ENCODE data around the gene PRR5L.
A peak's percentile ranks its signal among the peaks of the same experiment; 100 is the strongest.

The PRR5L gene

DNA sequence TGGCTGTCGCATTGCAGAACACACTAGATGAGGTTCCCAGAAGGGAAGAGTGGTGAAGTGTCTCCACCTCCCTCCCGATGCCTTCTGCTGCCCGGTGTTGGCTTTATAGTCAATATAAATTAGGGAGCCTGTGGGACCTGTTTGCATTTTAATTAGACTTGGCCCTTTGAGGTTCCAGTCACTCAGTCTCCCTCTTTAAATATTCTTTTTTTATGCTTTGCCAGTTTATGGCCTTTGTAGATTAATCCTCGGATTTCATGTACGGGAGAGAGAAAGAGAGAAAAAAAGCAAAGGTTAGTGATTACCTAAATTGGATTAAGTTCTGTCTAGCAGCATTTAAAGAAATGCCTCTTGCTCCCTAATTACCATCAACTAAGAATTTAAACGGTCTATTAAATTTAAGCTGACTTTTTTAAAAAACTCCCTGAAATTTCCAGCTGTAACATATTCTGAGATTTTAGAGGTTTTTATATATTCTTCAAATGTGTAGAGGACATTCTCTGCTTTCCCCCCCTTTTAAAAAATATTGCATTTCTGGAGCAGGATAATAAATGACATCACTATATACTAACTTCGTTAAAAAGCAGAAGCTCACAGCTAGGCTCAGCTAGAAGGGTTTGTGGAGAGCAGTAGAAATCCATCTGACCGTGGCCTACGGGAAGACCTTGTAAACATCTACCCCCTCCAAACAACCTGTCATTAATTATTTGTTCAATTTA lies 84.4 kb downstream of the PRR5L start:
- DNase-seq: no peak

DNA sequence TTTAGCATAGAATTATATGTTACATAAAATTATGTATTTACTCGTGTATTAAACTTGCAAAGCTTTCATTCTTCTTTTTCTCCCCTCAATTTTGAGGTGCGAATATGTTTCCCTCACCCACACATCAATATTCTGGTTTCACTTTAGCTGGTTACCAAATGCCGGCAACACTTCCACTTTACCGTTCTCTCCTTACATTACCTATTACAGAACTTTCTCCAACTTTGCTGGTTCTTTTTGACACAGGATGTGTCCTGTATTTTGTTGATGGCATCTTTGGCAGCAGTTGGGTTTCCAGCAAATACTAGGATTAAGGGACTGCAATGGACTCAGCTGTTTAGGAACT lies 84.9 kb downstream of the PRR5L start:
- no peak for DNase-seq

DNA sequence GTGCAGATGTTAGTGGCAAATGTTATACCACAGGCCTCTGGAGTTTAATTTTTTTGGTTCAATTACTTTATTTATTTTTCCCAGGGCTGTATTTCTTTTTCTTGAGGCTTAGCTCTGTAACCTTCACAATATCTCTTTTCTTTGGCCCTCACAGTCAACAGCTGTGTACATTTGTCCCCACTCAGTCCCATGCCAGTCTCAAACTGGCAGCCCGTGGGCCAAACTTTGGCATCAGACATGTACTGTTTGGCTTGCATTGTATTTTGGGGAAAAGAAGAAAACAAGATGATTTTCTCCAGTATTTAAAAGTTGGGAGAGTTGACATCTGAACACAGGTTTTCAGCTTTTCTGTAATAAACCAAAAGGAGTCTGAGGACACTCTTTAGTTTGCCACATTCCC lies 87.1 kb downstream of the PRR5L start:
- no peak for DNase-seq

DNA sequence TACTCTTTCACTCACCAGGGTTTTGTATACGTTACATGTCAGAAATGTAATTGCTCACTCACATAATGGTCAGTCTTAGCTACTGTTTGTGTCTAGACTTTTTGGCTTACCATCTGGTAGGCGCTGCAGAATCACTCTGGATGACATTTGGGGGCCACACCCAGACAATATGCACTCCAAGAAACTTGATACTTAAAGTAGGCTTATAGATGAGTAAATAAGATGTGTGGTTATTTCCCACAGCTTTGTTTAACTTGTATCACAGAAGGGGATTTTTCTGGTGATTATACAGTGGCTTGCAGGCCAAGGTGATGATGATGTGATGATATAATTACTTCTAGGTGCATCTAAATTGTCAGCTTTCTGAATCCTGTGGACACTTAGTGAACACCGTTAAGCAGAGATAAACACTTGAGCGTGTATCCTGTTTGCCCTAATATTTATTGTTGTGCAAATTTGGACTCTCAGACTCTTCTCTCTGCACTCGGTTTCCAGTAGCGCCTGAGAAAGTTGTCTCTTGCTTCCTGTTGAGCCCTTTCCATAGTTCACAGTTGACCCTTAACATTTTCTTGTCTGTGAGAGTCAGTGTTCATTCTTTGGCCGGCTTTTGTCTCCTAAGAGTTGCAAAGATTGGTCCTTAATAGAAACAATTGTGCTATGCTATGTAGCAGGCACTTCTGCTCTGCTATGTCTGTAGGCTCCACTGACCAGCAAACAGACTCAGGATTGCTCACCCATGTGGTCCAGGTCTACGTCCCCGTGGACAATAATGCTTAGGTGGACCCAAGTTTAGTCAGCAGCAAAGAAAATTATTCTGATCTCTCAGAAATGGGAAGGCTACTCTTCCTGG lies 89.3 kb downstream of the PRR5L start:
- DNase-seq: no peak

DNA sequence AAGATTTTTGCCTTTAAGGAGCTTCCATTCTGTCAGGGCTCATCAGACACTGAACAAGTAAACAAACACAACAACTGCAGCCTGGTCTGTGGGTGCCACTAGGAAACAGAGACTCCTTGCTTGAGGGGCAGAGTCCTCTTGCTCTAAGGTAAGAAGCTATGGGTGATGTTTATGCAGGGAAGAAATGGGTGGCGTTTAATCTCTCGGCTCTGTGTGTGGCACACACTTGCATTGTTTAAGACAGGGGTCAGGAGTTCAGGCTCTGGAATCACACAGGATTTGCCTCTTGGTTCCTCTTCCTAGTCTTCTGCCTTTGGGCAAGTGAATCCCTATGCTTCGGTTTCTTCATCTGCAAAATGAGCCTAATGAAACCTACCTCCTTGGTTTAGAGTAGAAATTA lies 90.3 kb downstream of the PRR5L start:
- no peak for DNase-seq

DNA sequence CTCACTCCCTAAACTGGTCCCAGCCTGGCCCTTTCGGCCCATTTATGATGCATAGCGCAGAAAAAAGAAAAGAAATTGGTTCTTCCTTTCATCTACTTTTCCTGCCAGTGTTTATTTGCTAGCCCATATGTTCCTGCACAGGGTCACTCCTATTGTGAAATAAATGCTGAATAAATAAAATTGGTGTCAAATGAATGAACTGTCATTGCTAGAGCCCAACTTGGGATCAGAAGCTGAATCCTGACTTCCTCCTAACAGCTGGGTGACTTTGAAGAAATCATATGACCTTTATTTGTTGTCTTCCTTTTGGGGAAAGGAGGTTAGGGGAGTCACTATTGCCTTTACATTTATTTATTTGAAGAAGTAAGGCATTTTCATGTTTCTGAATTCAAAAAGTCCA lies 92.0 kb downstream of the PRR5L start:
- DNase-seq: no peak

DNA sequence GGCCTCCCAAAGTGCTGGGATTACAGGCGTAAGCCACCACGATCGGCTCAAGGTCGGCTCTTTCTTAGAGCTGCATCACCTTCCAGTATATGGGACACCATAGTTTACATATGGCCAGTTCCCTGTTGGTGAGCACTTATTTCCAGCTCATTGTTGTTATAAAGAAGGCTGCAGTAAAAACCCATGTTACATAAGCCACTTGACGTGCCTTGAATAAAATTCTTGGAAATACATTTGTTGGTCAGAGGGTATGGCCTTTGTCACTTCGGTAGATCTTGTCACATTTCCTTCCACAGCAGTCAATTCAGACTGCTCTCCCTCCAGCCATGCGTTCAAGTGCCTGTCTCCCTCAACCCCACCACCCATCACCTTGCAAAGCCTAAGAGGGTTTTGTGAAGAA lies 92.9 kb downstream of the PRR5L start:
- DNase-seq: no peak

DNA sequence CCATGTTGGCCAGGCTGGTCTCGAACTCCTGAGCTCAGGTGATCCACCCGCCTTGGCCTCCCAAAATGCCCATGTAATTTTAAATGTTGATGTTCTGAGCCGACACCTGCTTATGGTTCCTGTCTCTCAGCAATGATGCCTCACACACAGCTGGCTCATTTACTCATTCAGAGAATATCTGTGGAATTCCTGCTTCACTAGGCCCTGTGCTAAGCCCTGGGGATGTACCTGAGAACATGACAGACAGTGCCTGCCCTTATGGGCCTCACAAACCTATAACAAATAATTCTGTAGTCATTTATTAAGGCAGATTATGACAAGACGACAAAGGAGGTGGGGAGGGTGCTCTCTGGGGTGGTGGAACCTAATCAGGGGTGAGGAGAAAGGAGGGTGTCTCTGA lies 93.7 kb downstream of the PRR5L start:
- no peak for DNase-seq

DNA sequence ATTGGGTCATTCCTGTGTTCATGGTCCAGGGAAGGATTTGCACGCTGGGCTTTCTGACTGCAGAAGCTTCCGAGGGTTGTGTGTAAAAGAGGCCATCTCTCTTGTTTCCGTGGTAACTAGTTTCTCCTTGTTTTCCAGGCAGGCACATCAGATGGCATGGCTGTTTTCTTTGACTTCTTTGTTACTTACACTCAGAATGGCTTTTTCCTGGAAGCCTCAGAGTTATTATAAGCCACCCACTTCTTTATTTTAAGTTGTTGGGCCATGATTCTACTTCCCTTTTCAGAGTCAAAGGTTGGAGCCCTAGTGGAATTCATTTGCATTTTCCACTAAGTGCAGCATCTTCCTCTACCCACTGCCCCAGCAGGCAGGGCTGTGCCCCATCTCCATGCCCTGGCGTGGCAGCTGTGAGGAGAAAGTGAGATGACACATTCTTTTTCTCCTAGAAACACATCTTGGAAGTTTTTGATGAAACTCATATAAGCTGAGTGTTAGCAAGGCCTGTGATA lies 94.9 kb downstream of the PRR5L start:
- DNase-seq: no peak

DNA sequence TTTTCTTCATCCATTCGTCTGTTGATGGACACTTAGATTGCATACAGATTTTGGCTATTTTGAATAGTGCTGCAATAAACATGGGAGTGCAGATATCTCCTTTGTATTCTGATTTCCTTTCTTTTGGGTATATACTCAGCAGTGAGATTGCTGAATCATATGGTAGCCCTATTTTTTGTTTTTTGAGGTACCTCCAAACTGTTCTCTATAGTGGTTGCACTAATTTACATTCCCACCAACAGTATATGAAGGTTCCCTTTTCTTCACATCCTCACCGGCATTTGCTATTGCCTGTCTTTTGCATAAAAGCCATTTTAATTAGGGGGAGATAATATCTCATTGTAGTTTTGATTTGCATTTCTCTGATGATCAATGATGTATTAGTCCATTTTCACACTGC lies 96.1 kb downstream of the PRR5L start:
- DNase-seq: peak; percentile 8 to 21

DNA sequence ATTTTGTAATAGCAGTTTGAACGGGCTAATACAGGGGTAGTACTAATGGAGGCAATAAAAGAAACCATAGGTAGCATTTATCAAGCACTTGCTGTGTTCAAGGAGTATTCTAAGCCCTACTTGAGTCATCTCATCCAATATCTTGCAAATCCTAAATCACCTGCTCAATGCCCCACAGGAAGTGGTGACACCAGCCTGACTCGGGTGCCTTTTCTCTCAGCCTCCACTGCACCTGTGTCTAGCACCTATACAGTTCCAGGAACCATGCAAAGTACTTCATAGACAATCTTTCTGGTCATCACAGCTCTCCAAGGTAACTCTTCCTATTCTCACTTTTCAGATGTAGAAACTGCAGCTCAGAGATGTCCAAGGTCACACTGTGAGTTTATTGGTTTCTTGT lies 98.0 kb downstream of the PRR5L start:
- no peak for DNase-seq

DNA sequence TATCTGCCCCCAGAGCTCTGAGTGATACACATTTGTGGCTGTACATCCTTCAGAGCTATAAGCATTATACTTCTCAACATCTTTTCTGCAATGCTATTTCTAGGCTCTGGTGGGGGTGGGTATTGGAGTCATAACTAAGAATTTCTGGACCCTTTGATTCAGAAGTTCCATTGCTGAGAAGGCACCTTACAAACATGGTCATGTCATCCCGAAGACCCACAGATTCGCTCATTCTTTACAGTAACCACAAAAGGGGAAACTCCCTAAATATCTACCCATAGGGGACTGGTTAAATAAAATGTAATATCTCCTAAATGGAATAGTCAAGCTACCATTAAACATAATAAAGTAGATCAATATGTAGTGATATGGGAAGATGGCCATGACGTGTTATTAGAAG lies 98.8 kb downstream of the PRR5L start:
- DNase-seq: no peak

DNA sequence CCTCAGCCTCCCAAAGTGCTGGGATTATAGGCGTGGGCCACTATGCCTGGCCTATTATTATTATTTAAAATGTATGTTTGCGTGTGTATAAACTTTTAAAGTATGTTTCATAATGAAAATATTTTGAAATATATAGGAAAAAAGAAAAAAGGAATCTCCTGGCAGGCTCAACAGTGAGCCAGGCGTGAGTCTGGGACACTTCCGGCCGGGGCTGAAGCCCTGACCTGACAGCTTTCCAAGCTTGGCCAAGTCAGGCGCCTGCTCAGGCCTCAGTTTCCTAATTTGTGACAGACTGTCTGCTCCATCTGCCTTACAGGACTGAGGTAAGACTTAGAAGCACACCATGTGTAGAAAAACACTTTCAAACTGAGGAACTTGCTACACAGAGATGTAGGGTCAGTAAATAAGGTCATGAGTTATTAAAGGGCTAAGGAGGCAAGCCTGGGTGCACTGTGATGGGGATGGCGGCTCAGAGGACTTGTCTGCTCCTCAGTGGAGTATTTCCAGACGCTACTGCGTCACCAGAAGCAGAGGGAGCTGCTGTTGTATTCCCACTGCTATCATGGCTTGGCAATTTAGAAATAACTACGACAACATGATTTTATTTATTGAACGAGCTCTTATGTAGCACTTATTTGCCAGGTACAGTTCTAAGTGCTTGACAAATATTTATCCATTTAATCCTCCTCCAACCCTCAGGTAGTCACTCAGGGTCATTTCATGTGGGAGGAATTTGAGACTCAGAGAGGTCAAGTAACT lies 100.1 kb downstream of the PRR5L start:
- DNase-seq: no peak

DNA sequence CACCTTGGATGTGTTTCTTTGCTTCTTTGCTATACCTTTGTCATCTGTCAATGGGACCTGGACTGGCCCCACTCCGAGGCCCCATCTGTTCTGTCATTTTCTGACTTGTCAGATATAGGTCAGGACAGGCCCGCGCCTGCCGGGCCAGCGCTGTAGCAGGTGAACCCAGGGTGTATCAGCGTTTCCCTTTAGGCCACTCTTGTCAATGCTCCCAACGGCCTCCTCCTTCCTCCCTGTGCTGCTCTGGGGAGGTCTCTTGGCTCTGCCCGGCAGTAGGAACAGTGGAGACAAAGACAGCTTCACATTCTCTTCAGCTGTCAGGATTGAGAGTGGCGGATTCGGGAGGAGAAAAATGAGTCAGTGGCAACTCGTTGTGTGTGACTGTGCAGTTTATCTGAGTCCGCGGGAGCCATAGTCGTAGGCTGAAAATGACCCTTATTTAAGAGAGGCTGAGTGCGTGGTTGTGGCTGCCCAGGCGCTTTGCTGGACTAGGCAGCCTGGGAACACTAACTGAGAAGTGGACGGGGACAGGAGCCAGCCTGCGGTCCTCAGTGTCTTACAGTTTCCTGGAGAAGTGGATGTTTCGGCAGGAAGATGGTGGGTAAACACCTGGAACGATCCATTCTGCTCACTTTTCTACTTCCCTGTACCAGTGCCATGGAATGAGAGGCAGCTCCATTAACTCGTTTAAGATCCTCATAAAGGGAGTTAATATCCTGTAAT lies 102.3 kb downstream of the PRR5L start:
- no peak for DNase-seq

DNA sequence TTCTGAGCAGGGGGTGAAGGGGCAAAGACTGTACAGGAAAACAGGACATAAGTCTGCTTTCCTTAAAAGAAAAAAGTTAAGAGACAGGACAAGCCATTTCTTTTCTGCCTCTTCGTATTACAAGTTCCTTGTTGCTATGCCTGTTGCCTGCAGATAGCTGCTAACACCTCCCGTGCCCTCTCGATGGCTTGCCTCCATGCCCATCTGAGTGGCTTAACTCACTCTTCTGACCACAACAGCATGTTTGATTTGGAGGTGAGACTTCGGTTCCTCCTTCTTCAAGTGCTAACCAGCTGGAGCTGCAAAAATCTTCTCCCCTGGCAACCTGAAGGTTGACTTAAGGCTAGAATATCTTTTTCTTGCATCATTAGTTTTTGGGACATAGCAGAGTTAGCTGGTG lies 103.1 kb downstream of the PRR5L start:
- DNase-seq: no peak

DNA sequence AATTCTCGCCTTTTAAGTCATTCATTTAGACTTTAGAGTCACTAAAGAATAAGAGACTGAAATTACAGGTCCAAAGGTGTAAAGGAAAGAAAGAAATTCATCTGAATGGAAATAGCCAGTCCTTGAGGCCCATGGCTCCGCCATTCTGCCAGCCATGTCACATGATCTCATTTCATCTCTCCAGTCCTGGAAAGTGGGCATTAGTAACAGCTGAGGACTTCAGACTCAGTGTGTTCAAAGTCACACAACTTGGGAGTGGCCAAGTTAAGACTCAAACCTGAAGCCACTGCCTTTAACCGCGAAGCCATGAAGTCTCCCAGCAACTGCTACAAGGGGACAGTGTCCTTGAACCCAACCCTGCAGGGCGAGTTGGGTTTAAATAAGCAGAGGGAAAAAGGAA lies 103.7 kb downstream of the PRR5L start:
- DNase-seq: no peak

DNA sequence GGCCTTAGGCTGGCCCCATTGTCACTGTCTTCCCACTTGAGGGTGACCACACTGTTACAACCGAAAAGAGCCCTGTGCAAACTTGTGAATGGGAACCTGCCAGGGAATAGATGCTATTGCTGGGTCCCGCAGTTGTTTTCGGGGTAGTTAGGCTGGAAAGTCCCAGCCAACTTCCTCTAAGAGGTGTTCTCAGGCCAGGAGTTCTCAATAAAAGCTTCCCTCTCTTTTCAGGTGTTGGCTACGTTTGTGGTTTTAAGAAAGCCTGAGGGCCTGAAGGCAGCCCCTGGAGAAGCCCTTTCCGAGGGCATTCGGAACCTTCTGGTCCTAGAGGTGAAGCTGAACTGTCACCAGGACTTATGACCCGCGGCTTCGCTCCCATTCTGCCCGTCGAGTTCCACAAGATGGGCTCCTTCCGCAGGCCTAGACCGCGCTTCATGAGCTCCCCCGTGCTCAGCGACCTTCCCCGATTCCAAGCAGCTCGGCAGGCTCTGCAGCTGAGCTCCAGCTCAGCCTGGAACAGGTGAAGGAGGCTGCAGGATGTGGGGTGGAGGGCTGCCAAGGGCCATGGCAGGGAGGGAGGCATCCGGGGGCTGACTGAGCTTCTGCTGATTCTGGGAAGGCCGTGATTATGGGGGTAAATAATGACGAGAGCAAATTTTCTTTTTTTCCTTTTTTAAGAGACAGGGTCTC lies 104.8 kb downstream of the PRR5L start:
- no peak for DNase-seq

DNA sequence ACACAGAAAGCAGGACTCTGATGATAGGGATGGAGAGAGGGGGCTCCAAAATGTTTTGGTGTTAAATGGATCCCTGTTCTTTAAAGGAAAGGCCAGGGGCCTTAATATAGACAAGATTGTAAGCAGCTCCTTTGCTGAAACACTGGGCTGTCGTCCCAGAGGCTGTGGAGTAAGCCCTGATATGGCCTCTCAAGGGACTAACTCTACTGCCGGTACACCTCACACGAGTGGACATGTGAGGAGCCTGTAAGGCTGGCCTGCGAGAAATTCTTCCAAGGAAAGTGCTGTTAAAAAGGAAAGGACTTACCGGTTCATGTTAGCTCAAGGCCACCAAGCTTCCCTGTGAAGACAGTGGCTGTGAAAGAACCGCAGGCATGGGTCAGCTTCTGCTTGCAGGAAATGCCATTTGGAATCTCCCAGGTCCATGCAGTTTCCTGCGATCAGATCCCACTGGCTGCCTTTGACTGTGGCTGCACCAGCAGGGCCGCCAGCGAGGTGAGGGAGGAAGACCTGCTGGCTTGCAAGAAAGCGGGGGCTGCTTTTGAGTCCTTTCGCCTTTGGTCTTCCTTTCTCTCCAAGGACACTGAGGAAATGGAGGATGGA lies 106.6 kb downstream of the PRR5L start:
- DNase-seq: no peak

DNA sequence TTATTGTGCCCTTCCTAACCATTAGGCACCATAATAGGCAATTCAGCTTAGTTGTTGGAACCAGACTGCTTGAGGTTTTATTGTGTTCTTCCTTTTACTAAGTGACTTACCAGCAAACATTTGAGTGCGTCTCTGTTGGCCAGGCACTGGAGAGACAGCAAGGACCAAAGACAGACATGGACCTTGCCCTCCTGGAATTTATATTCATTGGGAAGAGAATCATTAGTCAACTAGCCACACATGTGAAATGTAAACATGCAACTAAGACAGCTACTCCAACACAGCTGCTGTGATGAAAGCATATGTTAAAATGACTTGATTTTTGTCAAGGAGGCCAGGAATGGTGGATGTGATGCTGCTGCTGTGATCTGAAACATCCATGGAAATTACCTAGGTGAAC lies 107.6 kb downstream of the PRR5L start:
- no peak for DNase-seq

DNA sequence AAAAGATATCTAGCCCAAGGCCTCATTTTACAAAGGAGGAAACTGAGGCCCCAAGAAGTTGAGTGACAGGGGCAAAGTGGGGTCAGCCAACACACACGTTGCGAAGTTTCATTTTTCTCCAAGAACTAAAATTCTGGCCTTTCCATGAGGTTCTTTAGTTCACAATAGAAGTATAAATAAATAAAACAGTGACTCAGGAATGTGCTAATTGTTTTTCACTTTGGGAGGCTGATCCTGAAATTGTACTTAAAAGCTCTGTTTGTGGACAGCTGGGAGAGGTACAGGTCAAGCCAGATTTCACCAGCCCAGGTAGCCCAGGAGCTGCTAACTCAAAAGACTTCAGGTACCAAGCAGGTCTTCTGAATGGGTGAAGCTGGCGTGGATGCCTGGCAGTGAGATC lies 108.7 kb downstream of the PRR5L start:
- DNase-seq: no peak

DNA sequence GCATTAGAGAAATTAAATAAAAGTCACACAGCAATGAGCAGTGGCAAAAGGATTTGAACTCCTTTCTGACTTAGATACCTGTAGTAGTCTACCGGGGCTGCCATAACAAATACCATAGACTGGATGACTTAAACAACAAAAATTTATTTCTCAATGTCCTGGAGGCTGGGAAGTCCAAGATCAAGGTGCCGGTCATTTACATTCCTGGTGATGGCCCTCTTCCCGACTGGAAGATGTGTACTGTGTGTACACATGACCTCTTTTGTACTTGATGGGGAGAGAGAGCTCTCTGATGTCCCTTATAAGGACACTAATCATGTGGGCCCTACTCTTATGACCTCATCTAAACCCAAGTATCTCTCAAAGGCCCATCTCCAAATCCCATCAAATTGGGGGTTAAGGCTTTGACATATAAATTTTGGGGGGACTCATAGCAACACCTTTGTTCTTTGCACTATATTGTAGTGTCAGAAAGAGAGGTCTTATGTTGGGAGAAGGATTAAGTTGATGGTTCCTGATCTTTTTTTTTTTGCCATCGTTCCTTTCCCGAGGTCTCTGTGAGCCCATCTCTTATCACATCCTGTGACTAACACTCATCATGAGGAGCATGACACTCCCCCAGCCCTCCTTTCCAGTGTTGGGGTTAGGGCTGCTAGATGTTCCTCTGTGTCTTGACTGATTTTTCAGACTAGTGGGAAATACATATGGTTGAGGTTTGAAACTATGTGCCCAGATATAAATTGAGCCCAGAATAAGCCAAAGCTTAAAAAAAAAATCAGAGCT lies 109.7 kb downstream of the PRR5L start:
- DNase-seq: no peak

Measured in NCI-H526 (cell line).